GM19025 (cell line): Measurements from ENCODE around the gene SPTBN5.

Source experiments
- ATAC-seq: cut with Tn5 transposase; IDR thresholded peaks from one replicate; pipeline ENCODE4 v1.9.1; 2021; ENCODE audit warnings: mild to moderate bottlenecking, low read depth, moderate library complexity; ENCODE audit not compliant: unreplicated experiment

SPTBN5 gene

GRCh38 chr15:41926185-41927056 is 32.6 kb upstream of the SPTBN5 start:
- ATAC-seq = no peak

- no peak for ATAC-seq
Measured at GRCh38 chr15:41925086-41925608, 31.3 kb upstream of the SPTBN5 start.

GRCh38 chr15:41923401-41923997 is 29.6 kb upstream of the SPTBN5 start:
- no peak for ATAC-seq

DNA sequence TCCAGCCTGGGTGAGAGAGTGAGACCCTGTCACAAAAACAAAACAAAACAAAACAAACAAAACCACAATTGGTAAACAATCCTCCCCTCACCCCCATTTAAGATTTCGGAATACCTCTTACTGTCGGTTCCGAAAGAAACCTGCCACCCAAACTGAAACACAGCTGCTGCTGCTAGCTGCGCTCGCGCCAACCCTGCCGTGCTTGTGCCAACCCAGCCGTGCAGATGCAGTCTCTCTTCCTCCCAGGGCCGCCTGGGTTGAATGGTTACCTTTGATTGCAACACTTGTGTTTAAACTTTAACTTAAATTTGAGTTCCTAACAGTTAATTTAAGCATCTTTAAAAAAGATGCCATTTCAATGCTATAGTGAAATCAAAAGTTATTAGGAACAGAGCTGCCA is 28.5 kb upstream of the SPTBN5 start:
- ATAC-seq = no peak

- ATAC-seq = no peak
Measured at GRCh38 chr15:41921639-41922038, 27.8 kb upstream of the SPTBN5 start.

- no peak for ATAC-seq
Measured at GRCh38 chr15:41921167-41921566, 27.3 kb upstream of the SPTBN5 start.

GRCh38 chr15:41919954-41920538 is 26.2 kb upstream of the SPTBN5 start:
- ATAC-seq = no peak

DNA sequence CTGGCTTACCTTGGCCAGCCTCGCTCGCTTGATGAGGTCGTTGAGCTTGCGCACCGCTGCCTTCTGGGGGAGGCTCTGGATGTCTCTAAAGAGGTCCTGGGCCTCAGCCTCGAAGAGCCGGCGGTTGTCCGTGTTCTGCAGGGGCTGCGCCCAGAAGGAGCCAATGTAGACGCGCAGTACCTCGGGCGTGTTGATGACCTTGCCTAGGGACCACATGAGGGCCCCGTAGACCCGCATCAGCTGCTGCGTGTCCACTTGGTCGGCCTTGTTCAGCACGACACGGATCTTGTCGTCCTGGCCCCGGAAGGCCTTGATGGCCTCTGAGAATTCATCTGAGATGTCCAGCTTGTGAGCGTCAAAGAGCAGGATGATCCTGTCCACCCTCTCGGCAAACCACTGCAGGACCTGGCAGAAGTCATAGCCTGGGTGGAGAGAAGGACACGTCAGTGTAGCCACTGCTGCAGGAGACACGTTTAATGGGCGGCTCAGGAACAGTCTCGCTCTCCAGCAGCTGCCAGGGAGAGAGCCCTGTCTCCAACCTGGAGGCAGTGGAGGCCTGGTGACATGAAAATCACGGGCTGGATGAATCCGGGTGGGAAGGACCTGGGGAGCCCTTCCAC is 25.5 kb upstream of the SPTBN5 start:
- no peak for ATAC-seq

DNA sequence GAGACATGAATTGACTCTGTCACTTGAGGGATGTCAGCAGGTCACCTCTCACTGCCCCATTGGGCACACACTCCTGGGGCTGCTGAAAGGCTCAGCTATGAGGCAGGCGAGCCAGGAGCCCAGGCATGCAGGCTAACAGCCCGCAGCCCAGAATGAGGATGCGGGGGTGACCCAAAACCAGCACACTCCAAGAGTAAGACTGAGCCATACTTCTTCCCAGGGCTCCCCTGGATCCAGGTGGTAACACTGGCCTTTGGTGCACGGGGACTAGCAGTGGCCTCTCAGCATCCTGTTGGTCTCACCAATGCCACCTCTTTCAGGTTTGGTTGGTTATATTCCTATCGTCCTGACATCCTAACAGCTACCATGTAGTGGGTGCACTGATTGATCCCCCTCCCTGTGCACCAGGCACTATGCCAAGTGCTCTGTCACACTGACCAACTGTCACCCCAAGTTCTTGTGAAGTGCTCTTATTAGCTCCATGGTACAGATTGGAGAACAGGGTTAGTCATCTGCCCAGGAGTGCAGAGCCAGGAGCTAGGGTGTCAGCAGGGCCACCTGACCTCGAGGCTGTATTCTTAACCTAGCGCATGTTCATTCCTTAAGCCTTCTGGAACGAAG is 24.8 kb upstream of the SPTBN5 start:
- no peak for ATAC-seq

DNA sequence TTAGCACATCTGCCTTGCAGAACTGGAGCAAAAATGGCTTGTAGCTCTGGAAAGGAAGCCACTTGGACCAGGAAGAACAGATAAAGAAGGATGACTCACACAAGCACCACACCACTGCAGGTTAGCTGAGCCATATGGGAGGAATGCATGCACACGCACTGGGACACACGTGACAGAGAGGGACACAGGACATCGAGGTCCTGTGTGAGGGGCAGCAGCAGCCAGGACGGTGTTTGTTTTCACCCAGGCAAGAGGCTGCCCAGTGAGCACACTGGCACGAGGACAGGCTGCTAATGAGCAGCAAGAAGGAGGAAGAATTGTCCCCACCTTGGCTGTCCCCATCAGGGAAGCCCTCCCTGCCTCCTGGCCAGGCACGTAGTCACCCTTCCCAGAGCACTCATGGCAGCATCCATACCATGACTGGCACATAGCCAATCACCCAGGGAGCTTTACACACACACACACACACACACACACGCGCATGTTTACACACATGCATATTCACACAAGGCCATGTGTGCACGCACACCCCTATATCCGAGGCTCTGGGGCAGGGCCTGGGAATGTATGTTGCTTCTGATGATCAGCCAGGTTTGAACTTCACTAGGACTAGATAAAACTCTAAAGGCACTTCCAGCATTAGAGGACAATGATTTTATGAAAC is 24.0 kb upstream of the SPTBN5 start:
- ATAC-seq = no peak

DNA sequence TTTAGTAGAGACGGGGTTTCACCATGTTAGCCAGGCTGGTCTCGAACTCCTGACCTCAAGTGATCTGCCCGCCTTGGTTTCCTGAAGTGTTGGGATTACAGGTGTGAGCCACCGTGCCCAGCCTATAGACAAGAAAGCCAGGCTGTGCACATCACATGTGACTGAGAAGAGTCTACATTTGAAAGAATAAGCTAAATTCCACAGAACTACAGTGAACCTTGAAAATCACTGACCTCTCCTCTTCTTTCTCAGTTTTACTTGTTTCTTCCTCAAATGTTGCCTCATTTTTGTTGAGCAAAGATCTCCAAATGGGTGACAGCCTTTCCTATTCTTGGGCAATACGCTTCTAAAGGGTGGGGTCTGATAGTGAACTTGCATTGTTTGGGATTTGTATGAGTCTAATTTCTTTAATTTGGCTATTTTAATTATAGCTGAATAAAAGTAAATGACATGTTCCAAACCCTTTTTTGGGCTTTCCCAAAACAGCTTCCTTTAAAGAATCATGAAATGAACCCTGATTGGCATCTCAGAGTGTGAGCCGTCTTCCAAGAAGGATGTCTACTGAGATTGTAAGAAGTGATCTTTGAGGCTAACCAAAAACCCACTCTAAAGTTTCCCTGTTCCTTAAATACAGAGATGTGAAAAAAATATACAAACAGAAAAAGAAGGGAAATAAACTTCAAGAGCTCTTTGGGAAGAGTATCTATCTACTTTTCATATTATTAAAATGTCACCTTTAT is 21.6 kb upstream of the SPTBN5 start:
- no peak for ATAC-seq

DNA sequence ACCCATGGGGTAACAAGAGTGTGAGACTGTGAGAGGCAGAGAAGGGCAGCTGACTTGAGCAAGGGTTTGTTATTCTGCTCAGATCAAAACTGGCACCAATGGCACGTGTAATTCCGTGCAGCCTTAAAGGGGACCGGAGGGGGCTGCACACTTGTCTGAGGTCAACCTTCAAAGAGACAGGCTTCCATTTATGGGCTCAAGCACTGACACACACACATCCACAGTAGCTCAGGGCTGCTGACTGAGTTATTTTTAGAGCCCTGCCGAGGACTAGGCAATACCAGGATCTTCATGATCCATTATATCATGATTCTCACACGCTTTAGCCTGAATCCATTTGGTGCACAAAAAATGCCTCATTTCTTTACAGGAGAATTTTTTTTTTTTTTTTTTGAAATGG is 20.6 kb upstream of the SPTBN5 start:
- ATAC-seq = no peak

GRCh38 chr15:41913256-41913655 is 19.4 kb upstream of the SPTBN5 start:
- ATAC-seq = no peak

- ATAC-seq = no peak
Measured at GRCh38 chr15:41911691-41912345, 18.0 kb upstream of the SPTBN5 start.

DNA sequence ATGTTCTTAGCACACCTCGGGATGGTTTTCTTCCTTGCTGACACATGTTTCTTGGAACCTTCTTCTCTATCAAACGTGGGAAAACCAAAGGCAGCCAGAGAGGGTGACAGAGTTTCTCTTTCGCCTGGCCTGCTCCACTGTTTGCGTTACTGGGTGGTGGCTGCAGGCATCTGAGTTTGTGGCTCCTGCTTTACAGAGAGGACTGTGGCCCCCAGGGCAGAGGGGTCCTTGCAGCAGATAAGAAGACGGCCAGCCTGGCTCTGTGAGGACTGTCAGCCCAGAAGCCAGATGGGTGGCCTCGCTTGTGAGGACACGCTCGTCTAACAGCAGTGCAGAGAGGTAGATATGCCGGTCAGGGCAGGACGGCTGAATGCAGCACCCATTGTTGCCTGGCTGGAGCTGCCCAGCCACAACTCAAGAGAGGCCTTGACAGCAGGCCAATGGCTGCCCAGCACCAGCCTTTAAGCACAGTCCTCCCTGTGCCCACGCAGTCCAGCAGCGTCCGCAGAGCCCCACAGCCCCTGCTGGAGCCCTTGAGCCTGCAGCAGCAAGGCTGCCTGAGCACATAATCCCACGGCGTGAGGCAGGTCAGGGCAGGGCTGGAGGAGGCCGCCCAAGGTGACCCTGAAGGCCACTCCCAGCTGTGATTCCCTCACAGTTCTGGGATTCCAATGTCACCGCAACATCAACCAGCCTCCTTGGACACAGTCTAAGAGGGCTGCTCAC is 15.0 kb upstream of the SPTBN5 start:
- ATAC-seq = no peak

DNA sequence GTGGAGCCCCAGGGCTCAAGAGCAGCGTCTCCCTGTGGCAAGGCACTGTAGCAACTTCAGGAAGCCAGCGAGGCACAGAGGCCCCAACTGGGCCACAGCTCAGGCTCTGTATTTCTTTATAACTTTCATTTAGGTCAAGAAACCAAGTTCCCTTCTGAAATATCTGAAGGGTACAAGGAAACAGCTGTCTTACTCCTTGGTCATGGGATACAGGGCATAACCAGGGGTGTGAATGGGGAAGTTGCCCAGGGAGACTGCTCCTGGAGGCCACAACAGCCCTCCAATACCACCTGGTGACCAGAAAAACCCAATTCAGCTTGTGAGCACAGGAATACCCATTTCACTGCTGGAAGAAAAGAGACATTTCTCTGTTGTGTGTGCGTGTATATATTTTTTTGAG is 13.3 kb upstream of the SPTBN5 start:
- no peak for ATAC-seq

GRCh38 chr15:41906608-41907007 is 12.8 kb upstream of the SPTBN5 start:
- ATAC-seq = no peak

DNA sequence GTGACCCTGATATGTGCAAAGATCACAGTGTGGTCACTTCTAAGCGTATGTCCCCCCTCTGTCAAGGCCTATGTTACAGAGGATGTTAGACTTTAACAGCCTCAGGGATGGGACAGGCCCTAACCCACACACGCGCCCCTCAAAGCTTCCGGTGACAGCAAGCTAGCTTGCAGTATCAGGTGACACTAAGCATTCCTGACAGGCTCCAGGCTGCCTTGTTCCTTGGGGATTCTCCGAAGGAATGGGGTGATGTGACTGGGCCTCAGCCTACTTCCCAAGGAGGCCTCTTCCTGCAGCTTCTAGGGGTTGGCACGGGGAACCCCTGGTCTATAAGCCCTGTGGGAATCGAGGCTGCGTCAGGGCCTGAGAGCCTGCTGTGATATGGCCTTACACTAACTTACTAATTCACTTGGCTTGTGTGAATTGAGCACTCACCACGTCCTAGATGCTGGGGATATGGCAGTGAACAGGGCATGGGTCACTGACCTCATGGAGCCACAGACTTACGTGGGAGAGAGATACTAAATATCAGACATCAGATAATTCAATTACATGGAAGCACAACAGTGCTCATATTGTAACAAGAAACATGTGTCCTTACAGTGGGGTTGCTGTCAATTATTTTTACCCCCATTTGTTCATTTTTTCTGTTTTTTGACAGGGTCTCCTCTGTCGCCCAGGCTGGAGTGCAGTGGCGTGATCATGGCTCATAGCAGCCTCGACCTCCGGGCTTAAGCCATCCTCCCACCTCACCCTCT is 11.4 kb upstream of the SPTBN5 start:
- no peak for ATAC-seq
